Kidney (tissue), 14 donors: Measurements from ENCODE around the gene TULP4. TPM values are rescaled to one million over a fixed set of nuclear protein-coding genes. Genes with fewer than 3 reads are reported as not detected.

Source experiments
- DNase-seq, 5 donors: peaks; one replicate each; pipeline ENCODE4 v3.0.0-alpha.2; 2013 to 2020
- FAIRE-seq: peaks from 2 replicates; lab custom pipeline; 2012; peaks lifted over from hg19 to GRCh38; lab: Jason Lieb, UNC
- H3K27ac ChIP-seq, 2 donors: one replicate each; pipeline ENCODE4 v1.7.0; 2013; ENCODE audit warnings: low read depth in 2 of 2, low read length in 2 of 2, inconsistent platforms in 1 of 2
- H3K27me3 ChIP-seq: one replicate; pipeline ENCODE4 v1.7.1; 2013; ENCODE audit warnings: low read length, inconsistent platforms; ENCODE audit not compliant: control insufficient read depth, insufficient read depth
- H3K36me3 ChIP-seq, 3 donors: one replicate each; pipeline versions ENCODE4 v1.7.0 to v1.7.1; 2013; ENCODE audit warnings: low read length in 3 of 3, control low read depth in 1 of 3, inconsistent platforms in 1 of 3; ENCODE audit not compliant: insufficient read depth in 3 of 3, control insufficient read depth in 2 of 3
- H3K4me1 ChIP-seq, 3 donors: one replicate each; pipeline versions ENCODE4 v1.7.0 to v1.7.1; 2013; ENCODE audit warnings: low read length in 3 of 3, inconsistent platforms in 1 of 3, low read depth in 1 of 3; ENCODE audit not compliant: control insufficient read depth in 2 of 3, insufficient read depth in 2 of 3
- H3K4me3 ChIP-seq, 3 donors: one replicate each; pipeline versions ENCODE4 v1.7.0 to v1.8.1; 2013; ENCODE audit warnings: low read length in 3 of 3, control low read depth in 1 of 3, inconsistent platforms in 1 of 3
- H3K9ac ChIP-seq, 3 donors: one replicate each; pipeline versions ENCODE4 v1.7.0 to v1.7.1; 2013; ENCODE audit warnings: low read length in 3 of 3, control low read depth in 1 of 3, inconsistent platforms in 1 of 3
- H3K9me3 ChIP-seq, 3 donors: one replicate each; pipeline versions ENCODE4 v1.7.0 to v1.7.1; 2013; ENCODE audit warnings: low read length in 3 of 3, control low read depth in 1 of 3, inconsistent platforms in 1 of 3; ENCODE audit not compliant: control insufficient read depth in 2 of 3, insufficient read depth in 1 of 3
- CTCF ChIP-seq: IDR thresholded peaks from 3 replicates; pipeline ENCODE4 v1.5.1; 2012; ENCODE audit warnings: mild to moderate bottlenecking, moderate library complexity, borderline replicate concordance; ENCODE audit not compliant: insufficient read depth; ENCODE audit errors: extremely low read depth
- intact Hi-C: fragments of 100-400 bp; cut with DNase I; formaldehyde crosslinking; loops from one replicate; pipeline ENCODE4 v1.11.1; 2022
- polyA plus RNA-seq: library from polyadenylated mRNA; stranded (reverse); fragments of 350-450 nt; fragmentation: Illumina TruSeq; extraction: RNeasy Lipid Tissue Mini Kit (QIAGEN cat#74804); gene quantifications from one replicate; pipeline ENCODE4 v1.2.3, GENCODE V29; 2014; ENCODE audit warnings: low read depth, low replicate concordance; ENCODE audit not compliant: insufficient read depth
- total RNA-seq: library from RNA; stranded (reverse); fragmentation: NEBNext Ultra II Directional; extraction: Animal tissue kit (Norgen Biotek cat#: 25700); gene quantifications from one replicate; pipeline ENCODE4 v1.2.1, GENCODE V29; 2021
- donor health status: control.
- donor health status: control.
- donor health status: control.
- donor health status: control.
- donor health status: control.
- donor health status: DM: yes; HTN: yes; CAD: no.
- donor health status: Normal renal cell carcinoma (clear cell type).

The TULP4 gene
- total and polyA plus RNA-seq, 2 donors from 2014 or later = 3.3 to 114 TPM

DNA sequence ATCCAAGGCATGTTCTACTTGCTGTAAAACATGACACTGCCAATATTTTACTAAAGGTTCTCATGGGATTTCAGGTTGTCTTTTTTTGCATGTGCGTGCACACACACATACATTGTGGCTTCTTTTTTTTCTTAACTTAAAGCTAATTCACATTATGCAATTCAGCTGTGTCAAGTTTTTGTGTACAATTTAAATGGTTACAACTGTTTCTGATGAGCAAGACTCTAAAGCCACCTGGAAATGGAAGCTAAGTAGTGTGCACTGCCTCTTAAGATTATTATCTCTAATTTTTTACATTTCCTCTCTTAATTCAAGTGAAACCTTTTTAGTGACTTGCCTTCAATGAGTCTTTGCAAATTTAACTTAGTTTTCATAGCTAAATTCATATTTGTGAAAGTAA, 75.3 kb downstream of the TULP4 start:
- Histone ChIP-seq H3K9ac (no peak overlapping the region), H3K4me1 (no peaks in the 10 kb centered on the region), H3K4me3 (no peak overlapping the region), H3K27ac (no peak overlapping the region), H3K36me3 (no peaks in the 10 kb centered on the region), H3K9me3 (no peaks in the 10 kb centered on the region), H3K27me3 (no peaks in the 10 kb centered on the region)
- DNase-seq = no peak
- no peak for TF ChIP-seq CTCF
- FAIRE-seq = no peak
- intact Hi-C loops = no loop called here

GRCh38 chr6:158388727-158389126, 76.5 kb downstream of the TULP4 start:
- FAIRE-seq = no peak
- intact Hi-C loops = no loop called here
- DNase-seq = no peak

DNA sequence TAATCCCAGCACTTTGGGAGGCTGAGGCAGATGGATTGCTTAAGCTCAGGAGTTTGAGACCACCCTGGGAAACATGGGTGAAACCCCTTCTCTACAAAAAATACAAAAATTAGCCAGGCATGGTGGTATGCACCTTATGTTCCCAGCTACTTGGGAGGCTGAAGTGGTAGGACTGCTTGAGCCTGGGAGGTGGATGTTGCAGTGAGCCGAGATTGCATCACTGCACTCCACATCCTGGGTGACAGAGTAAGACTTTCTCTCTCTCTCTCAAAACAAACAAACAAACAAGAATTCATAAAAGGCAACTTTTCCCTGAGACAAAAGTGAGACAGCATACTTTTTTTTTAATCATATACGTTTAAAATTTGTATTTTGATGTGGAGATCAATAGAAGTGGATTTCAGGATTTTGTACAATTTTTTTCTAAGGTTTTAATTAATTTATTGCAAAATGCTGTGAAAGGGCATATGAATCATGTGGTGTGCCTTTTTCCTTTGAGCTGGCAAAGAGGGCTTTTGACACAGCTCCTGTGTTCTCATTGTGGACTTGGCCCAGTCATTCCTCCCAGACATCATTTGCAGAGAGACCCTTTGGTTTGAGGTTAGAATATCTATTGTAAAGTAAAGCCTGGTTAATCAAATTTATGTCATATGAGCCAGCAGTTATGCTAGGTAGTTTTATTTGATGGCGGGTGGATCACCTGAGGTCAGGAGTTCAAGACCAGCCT, 77.1 kb downstream of the TULP4 start:
- no peak for FAIRE-seq

More at GRCh38 chr6:158388727-158389126, 76.5 kb downstream of the TULP4 start:
- Histone ChIP-seq H3K27me3 (no peaks in the 10 kb centered on the region), H3K4me3 (no peak overlapping the region), H3K4me1 (no peaks in the 10 kb centered on the region), H3K9ac (no peak overlapping the region), H3K27ac (no peak overlapping the region), H3K9me3 (no peaks in the 10 kb centered on the region), H3K36me3 (no peaks in the 10 kb centered on the region)
- no peak for TF ChIP-seq CTCF

More for the DNA sequence above, 77.1 kb downstream of the TULP4 start:
- DNase-seq = no peak
- Histone ChIP-seq H3K9me3 (no peaks in the 10 kb centered on the region), H3K27me3 (no peaks in the 10 kb centered on the region), H3K27ac (no peak overlapping the region), H3K4me1 (no peaks in the 10 kb centered on the region), H3K4me3 (no peak overlapping the region), H3K9ac (no peak overlapping the region), H3K36me3 (no peaks in the 10 kb centered on the region)
- no peak for TF ChIP-seq CTCF
- intact Hi-C loops = no loop called here
